Cardiac muscle cell (in vitro differentiated cells and primary cell): ENCODE results near the gene METTL9. TPM values are rescaled to one million over a fixed set of nuclear protein-coding genes. Genes with fewer than 3 reads are reported as not detected.
"Not testable (repeated sequence)": the region's sequence is repeated elsewhere in the genome, so short reads cannot be mapped to it uniquely, and the experiment has no call there.

Experiments
- DNase-seq, 2 donors: peaks; one replicate each; pipeline versions ENCODE4 v3.0.0 to v3.0.0-alpha.2; 2010 to 2017; ENCODE audit warnings: low read depth in 1 of 2, low spot score in 1 of 2
- H3K27ac ChIP-seq: fragments of 200-600 bp; sonication (generic); 2 replicates; pipeline ENCODE4 v1.5.1; 2016
- H3K27me3 ChIP-seq: fragments of 200-600 bp; sonication (generic); 2 replicates; pipeline ENCODE4 v1.6.0; 2016; ENCODE audit warnings: control low read depth
- H3K36me3 ChIP-seq: fragments of 200-600 bp; sonication (generic); 2 replicates; pipeline ENCODE4 v1.5.1; 2016; ENCODE audit warnings: control low read depth
- H3K4me1 ChIP-seq: fragments of 200-600 bp; sonication (generic); 2 replicates; pipeline ENCODE4 v1.8.1; 2017; ENCODE audit warnings: low read depth, mild to moderate bottlenecking, mixed run types
- H3K4me3 ChIP-seq: fragments of 200-600 bp; sonication (generic); 2 replicates; pipeline ENCODE4 v1.5.1; 2016; ENCODE audit warnings: mild to moderate bottlenecking
- H3K9me3 ChIP-seq: fragments of 200-600 bp; sonication (generic); 2 replicates; pipeline ENCODE4 v1.5.1; 2017; ENCODE audit warnings: low read depth, mild to moderate bottlenecking, control low read depth
- polyA plus RNA-seq: library from polyadenylated mRNA; unstranded; fragments of >200 nt; fragmentation: Nextera tagmentation; extraction: Ambion mirVana; gene quantifications from 2 replicates; pipeline ENCODE4 v1.2.1, GENCODE V29; 2016
- total RNA-seq: library from RNA; depleted of rRNA; stranded (reverse); fragments of >200 nt; gene quantifications from 2 replicates; pipeline ENCODE4 v1.2.3, GENCODE V29; 2016
- TF ChIP-seq, protein P1 (sequence below): IDR thresholded peaks from 2 replicates; pipeline ENCODE4 v1.5.1; 2012; ENCODE audit warnings: low read depth, mild to moderate bottlenecking, low read length

METTL9 gene
- total and polyA plus RNA-seq, 2 experiments from 2014 or later, result 125 to 313 TPM

DNA sequence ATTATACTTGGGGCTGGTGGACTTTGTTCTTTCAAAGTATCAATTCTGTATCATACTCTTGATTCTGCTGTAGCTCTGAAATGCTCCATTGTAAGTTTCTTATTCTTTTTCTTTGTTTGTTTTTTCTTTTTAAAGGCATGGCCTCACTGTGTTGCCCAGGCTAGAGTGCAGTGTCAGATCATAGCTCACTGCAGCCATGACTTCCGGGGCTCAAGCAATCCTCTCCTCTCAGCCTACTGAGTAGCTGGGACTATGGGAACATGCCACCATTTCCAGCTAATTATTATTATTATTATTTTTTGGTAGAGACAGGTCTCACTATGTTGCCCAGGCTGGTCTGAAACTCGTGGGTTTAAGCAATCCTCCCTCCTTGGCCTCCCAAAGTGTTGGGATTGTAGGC lies 38.9 kb upstream of the METTL9 start:
- TF ChIP-seq, protein P1, sequence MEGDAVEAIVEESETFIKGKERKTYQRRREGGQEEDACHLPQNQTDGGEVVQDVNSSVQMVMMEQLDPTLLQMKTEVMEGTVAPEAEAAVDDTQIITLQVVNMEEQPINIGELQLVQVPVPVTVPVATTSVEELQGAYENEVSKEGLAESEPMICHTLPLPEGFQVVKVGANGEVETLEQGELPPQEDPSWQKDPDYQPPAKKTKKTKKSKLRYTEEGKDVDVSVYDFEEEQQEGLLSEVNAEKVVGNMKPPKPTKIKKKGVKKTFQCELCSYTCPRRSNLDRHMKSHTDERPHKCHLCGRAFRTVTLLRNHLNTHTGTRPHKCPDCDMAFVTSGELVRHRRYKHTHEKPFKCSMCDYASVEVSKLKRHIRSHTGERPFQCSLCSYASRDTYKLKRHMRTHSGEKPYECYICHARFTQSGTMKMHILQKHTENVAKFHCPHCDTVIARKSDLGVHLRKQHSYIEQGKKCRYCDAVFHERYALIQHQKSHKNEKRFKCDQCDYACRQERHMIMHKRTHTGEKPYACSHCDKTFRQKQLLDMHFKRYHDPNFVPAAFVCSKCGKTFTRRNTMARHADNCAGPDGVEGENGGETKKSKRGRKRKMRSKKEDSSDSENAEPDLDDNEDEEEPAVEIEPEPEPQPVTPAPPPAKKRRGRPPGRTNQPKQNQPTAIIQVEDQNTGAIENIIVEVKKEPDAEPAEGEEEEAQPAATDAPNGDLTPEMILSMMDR, result no peak
- Histone ChIP-seq H3K9me3 (no peaks in the 10 kb centered on the region), H3K27ac (no peak overlapping the region), H3K4me1 (no peaks in the 10 kb centered on the region), H3K36me3 (no peaks in the 10 kb centered on the region), H3K4me3 (no peak overlapping the region), H3K27me3 (peaks cover 4% of the 10 kb centered on the region)
- DNase-seq, result no peak

GRCh38 chr16:21563676-21564075 lies 35.7 kb upstream of the METTL9 start:
- Histone ChIP-seq H3K27me3 (no peaks in the 10 kb centered on the region), H3K36me3 (no peaks in the 10 kb centered on the region), H3K9me3 (no peaks in the 10 kb centered on the region), H3K4me1 (no peaks in the 10 kb centered on the region), H3K27ac (no peak overlapping the region), H3K4me3 (no peak overlapping the region)
- DNase-seq, result no peak
- TF ChIP-seq, protein P1, result no peak

- H3K4me1 ChIP-seq, H3K4me3 ChIP-seq, DNase-seq, H3K27me3 ChIP-seq, H3K36me3 ChIP-seq, H3K27ac ChIP-seq, H3K9me3 ChIP-seq: not testable (repeated sequence)
These were observed 35.0 kb upstream of the METTL9 start for GRCh38 chr16:21564367-21564766.

GRCh38 chr16:21565507-21565860 lies 33.9 kb upstream of the METTL9 start:
- Histone ChIP-seq H3K36me3 (no peaks in the 10 kb centered on the region), H3K4me3 (no peak overlapping the region), H3K27me3 (no peaks in the 10 kb centered on the region), H3K4me1 (no peaks in the 10 kb centered on the region), H3K27ac (no peak overlapping the region), H3K9me3 (no peaks in the 10 kb centered on the region)
- DNase-seq, result no peak
- TF ChIP-seq, protein P1, result no peak

DNA sequence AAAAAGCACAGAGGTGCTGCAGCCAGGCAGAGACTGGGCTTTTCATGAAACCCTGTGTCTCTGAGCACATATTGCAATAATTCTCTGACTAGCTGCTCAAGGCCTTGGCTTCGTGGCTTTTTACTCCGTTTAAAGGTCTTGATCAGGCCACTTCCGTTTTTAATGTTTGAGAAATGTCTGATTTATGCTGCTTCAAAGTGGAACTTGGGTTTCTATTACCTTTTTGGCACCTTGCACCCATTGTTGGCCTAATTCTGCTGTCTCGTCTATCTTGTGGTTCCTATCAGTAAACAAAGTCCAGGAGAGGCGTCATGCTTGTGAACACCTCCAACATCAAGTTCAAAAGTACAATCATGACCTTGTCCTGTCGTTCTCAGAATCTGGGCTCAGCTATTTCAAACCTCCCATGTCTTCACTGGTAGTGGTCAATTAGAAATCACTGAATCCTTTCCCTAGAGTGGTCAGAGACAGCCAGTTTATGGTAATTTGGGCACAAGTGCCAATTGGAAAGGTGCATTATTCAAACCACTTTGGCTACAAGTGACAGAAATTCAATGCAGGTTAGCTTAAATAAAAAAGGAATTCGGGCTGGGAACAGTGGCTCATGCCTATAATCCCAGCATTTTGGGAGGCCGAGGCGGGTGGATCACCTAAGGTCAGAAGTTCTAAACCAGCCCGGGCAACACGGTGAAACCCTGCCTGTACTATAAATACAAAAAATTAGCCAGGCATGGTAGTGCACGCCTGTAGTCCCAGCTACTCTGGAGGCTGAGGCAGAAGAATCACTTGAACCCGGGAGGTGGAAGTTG lies 33.3 kb upstream of the METTL9 start:
- Histone ChIP-seq H3K4me1 (no peaks in the 10 kb centered on the region), H3K27ac (no peak overlapping the region), H3K27me3 (no peaks in the 10 kb centered on the region), H3K36me3 (no peaks in the 10 kb centered on the region), H3K4me3 (no peak overlapping the region), H3K9me3 (no peaks in the 10 kb centered on the region)
- TF ChIP-seq, protein P1, result no peak
- DNase-seq, result no peak

GRCh38 chr16:21566891-21567414 lies 32.4 kb upstream of the METTL9 start:
- no peaks in the 10 kb centered on the region for H3K4me1 ChIP-seq
- H3K27ac ChIP-seq, result no peak overlapping the region
- no peaks in the 10 kb centered on the region for H3K9me3 ChIP-seq
- no peaks in the 10 kb centered on the region for H3K36me3 ChIP-seq
- DNase-seq, result no peak
- H3K4me3 ChIP-seq, result no peak overlapping the region
- TF ChIP-seq, protein P1, result no peak
- H3K27me3 ChIP-seq, result no peaks in the 10 kb centered on the region

- not testable (repeated sequence) for H3K9me3 ChIP-seq, H3K27me3 ChIP-seq, DNase-seq
These were observed 31.9 kb upstream of the METTL9 start for GRCh38 chr16:21567496-21567895.

More at GRCh38 chr16:21567496-21567895, 31.9 kb upstream of the METTL9 start:
- H3K36me3 ChIP-seq, H3K4me1 ChIP-seq, H3K4me3 ChIP-seq, H3K27ac ChIP-seq: not testable (repeated sequence)
